Common myeloid progenitor, CD34-positive (primary cell): ENCODE data around the gene AMD1.

Experiments used
- CTCF ChIA-PET: fragments of 350-600 bp; sonication (Branson Sonifier 250); formaldehyde crosslinking; loops from one replicate; lab custom pipeline; 2021; ENCODE audit warnings: antibody characterized with exemption; lab: Charles Lee
- POLR2A ChIA-PET: fragments of 350-600 bp; sonication (Branson Sonifier 250); formaldehyde crosslinking; loops from one replicate; lab custom pipeline; 2021; ENCODE audit warnings: antibody characterized with exemption; lab: Charles Lee
- DNase-seq, 3 donors: peaks; one replicate each; pipeline versions ENCODE4 v3.0.0 to v3.0.0-alpha.2; 2013
- H3K27ac ChIP-seq, 2 experiments: 1 replicate in 1 of 2; 2 replicates in 1 of 2; pipeline ENCODE4 v1.7.0; 2013; ENCODE audit warnings: inconsistent platforms in 2 of 2, low read length in 2 of 2, mild to moderate bottlenecking in 2 of 2, low read depth in 1 of 2, moderate library complexity in 1 of 2; ENCODE audit not compliant: severe bottlenecking in 2 of 2, insufficient read depth in 1 of 2, poor library complexity in 1 of 2
- H3K27me3 ChIP-seq, 5 experiments: replicated peaks in 2 of 5; 1 replicate in 3 of 5; 2 replicates in 2 of 5; pipeline versions ENCODE4 v1.6.1 to v1.7.0; 2013; ENCODE audit warnings: low read length in 4 of 5, mild to moderate bottlenecking in 2 of 5, moderate library complexity in 2 of 5, inconsistent platforms in 1 of 5; ENCODE audit not compliant: insufficient read depth in 5 of 5, control insufficient read depth in 4 of 5
- H3K36me3 ChIP-seq, 4 experiments: 1 replicate in 2 of 4; 2 replicates in 2 of 4; pipeline versions ENCODE4 v1.6.1 to v1.7.0; 2013; ENCODE audit warnings: low read length in 3 of 4, control low read depth in 1 of 4, mild to moderate bottlenecking in 1 of 4; ENCODE audit not compliant: control insufficient read depth in 4 of 4, insufficient read depth in 4 of 4
- H3K4me1 ChIP-seq, 4 experiments: 1 replicate in 3 of 4; 2 replicates in 1 of 4; pipeline versions ENCODE4 v1.6.1 to v1.7.1; 2013; ENCODE audit warnings: low read length in 3 of 4, mild to moderate bottlenecking in 3 of 4, control low read depth in 1 of 4, inconsistent platforms in 1 of 4, moderate library complexity in 1 of 4; ENCODE audit not compliant: control insufficient read depth in 4 of 4, insufficient read depth in 4 of 4; ENCODE audit errors: control extremely low read depth in 1 of 4
- H3K4me3 ChIP-seq, 7 experiments: 1 replicate in 4 of 7; 2 replicates in 3 of 7; pipeline versions ENCODE4 v1.5.1 to v1.7.0; 2013; ENCODE audit warnings: mild to moderate bottlenecking in 7 of 7, low read length in 6 of 7, moderate library complexity in 6 of 7, inconsistent platforms in 2 of 7, low read depth in 2 of 7, control low read depth in 1 of 7; ENCODE audit not compliant: insufficient read depth in 4 of 7, control insufficient read depth in 1 of 7; ENCODE audit errors: extremely low read depth in 1 of 7
- H3K9me3 ChIP-seq, 5 experiments: 1 replicate in 4 of 5; 2 replicates in 1 of 5; pipeline versions ENCODE4 v1.6.1 to v1.7.1; 2013; ENCODE audit warnings: low read length in 4 of 5, mild to moderate bottlenecking in 2 of 5, inconsistent platforms in 1 of 5, low read depth in 1 of 5, moderate library complexity in 1 of 5; ENCODE audit not compliant: control insufficient read depth in 4 of 5, insufficient read depth in 2 of 5; ENCODE audit errors: control extremely low read depth in 1 of 5
- WGBS: methylation state at CpG from one replicate; pipeline ENCODE4 v1.1.5; 2013; ENCODE audit not compliant: insufficient coverage; 5-methylcytosine and 5-hydroxymethylcytosine counted together

The AMD1 gene

DNA sequence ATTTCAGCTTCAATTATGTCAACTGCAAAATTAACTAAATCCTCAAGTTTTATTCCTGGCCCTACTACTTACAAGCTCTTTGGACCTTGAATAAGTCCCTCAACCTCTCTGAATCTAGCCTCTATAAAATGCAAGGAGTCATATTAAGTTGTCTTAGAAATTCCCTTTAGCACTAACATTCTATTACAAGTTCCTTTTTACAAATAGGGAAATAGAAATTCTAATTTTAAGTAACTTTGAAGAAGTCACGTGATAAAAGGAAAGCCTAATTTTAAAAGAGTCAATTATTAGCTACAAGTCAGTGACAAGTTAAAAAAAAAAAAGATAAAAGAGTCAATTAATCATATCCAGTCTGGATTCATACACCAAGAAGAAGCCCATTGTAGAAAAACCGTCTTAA lies 59.3 kb downstream of the AMD1 start:
- Histone ChIP-seq H3K27ac (peak overlapping the region in 1 of 2 experiments; percentile 9), H3K9me3 (no peaks in the 10 kb centered on the region), H3K4me1 (peaks cover 12 to 39% (median 18%) of the 10 kb centered on the region in 4 experiments), H3K4me3 (no peak overlapping the region), H3K36me3 (no peaks in the 10 kb centered on the region), H3K27me3 (no peaks in the 10 kb centered on the region)
- WGBS: no CpG with 5 or more reads among the region's 2 CpGs
- peak in 1 of 3 donors; percentile 42 for DNase-seq
- POLR2A ChIA-PET: interaction anchor here (0.6 kb wide), 1 partner anchor 55 kb away, joined by 3 read pairs; no protein-coding TSS in a partner anchor
- CTCF ChIA-PET: interaction anchor here (1.3 to 1.5 kb wide), 2 partner anchors 16 to 17 kb away, joined by 3 to 6 read pairs; no protein-coding TSS in a partner anchor

DNA sequence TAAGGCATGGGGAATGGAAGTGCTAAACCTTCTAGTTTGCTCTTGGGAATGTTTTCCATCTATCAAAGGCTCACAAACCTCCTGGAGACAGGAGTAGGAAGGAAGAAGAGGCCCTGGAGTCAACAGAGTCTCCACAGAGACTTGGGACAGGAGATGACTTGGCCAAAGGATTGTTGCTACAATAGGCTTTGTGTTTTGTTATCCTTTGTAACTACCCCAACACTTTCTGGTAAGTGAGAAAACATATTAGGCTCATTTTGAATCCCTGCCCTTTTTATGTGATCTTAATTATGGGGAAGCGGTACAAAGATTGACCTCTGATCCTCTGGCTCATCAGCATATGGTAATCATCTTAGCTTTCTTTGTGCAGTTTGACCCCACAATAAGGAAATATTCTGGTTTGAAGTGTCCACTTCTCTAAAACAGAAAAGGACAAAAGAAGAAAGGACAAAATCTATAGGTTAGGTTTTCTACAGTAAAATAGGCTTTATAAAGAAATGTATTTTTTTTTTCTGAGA lies 59.9 kb downstream of the AMD1 start:
- no peaks in the 10 kb centered on the region for H3K9me3 ChIP-seq
- peak in 2 of 3 donors; percentile 57 to 61 for DNase-seq
- H3K27me3 ChIP-seq: no peaks in the 10 kb centered on the region
- 83% methylated on average over 1 of the region's 1 CpG for WGBS
- no peaks in the 10 kb centered on the region for H3K36me3 ChIP-seq
- peak overlapping the region in 1 of 2 experiments; percentile 9 for H3K27ac ChIP-seq
- ChIA-PET POLR2A (no interaction called here), CTCF (interaction anchor here (1.3 to 1.5 kb wide), 2 partner anchors 17 kb away, joined by 3 to 6 read pairs; no protein-coding TSS in a partner anchor)
- H3K4me1 ChIP-seq: peaks cover 14 to 38% (median 20%) of the 10 kb centered on the region in 4 experiments
- no peak overlapping the region for H3K4me3 ChIP-seq

DNA sequence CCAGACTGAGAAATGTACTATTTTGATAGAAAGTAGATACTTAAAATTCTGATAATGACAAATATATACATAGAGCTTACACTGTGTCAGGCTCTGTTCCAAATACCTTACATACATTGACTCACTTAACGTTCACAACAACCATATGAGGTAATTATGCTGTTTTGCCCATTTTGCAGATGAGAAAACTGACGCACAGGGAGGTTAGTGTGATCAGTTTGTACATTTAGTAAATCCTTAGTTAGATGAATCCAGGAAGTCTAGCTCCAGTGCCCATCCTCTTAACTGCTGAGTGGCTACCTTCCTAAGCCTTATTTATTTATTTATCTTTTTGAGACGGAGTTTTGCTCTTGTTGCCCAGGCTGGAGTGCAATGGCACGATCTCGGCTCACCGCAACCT lies 60.6 kb downstream of the AMD1 start:
- Histone ChIP-seq H3K4me1 (peaks cover 17 to 36% (median 22%) of the 10 kb centered on the region in 4 experiments), H3K9me3 (no peaks in the 10 kb centered on the region), H3K27me3 (no peaks in the 10 kb centered on the region), H3K36me3 (no peaks in the 10 kb centered on the region), H3K27ac (no peak overlapping the region), H3K4me3 (no peak overlapping the region)
- CTCF ChIA-PET: interaction anchor here (1.5 kb wide), 1 partner anchor 17 kb away, joined by 6 read pairs; no protein-coding TSS in a partner anchor
- POLR2A ChIA-PET: no interaction called here
- WGBS: 100% methylated on average over 1 of the region's 6 CpGs
- DNase-seq: no peak

DNA sequence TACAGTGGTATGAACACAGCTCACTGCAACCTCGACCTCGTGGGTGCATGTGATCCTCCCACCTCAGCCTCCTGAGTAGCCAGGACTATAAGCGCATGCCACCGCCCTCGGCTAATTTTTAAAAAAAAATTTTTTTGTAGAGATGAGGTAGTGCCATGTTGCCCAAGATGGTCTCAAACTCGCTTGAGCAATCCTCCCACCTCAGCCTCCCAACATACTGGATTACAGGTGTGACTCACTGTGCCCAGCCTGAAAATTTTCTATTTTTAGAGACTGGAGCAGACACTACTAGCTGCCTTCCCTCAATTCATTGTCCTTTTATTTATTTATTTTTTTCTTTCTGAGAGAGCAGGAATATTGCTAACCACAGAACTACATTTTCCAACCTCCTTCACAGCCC lies 63.6 kb downstream of the AMD1 start:
- Histone ChIP-seq H3K9me3 (no peaks in the 10 kb centered on the region), H3K36me3 (no peaks in the 10 kb centered on the region), H3K4me1 (peaks cover 19 to 41% (median 23%) of the 10 kb centered on the region in 4 experiments), H3K27me3 (no peaks in the 10 kb centered on the region), H3K4me3 (no peak overlapping the region), H3K27ac (no peak overlapping the region)
- 94% methylated on average over 3 of the region's 6 CpGs for WGBS
- POLR2A ChIA-PET: no interaction called here
- CTCF ChIA-PET: interaction anchor here (0.7 to 1.8 kb wide), 2 partner anchors 56 to 256 kb away, joined by 3 to 4 read pairs; no protein-coding TSS in a partner anchor
- peak in 2 of 3 donors; percentile 47 to 50 for DNase-seq

DNA sequence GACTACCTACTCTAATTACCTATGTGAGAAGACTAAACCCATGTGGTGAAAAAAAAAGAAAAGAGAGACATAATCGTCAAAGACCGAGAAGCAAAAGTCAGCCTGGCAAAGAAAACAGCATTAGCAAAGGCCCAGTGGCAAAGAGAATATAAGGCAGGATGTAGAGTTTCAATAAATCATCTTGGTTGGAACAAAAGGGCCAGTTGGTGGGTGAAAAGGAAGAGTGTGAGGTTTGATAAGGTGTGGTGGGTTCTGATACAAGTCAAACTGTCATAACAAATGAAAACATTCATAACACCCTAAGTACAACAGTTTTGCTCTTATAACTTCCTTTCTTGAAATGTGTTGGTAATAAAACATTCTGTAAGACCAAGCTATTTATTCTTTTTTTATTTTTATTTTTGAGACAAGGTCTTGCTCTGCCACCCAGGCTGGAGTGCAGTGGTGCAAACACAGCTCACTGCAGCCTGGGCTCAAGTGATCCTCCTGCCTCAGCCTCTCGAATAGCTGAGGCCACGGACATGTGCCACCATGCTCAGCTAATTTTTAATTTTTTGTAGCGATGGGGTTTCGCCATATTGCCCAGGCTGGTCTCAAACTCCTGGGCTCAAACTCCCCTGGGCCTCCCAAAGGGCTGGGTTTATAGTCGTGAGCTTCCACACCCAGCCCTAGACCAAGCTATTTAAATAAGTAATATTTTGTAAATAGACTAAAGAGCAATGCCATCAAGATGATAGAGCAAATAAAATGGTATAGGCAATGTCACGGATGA lies 65.0 kb downstream of the AMD1 start:
- H3K4me3 ChIP-seq: peak overlapping the region in 2 of 7 experiments; percentile 14 to 28
- peak; percentile 93 to 99 (median 98) for DNase-seq
- no peaks in the 10 kb centered on the region for H3K9me3 ChIP-seq
- H3K27ac ChIP-seq: peak overlapping the region; percentile 83 to 95
- no peaks in the 10 kb centered on the region for H3K36me3 ChIP-seq
- H3K4me1 ChIP-seq: peaks cover 10 to 36% (median 17%) of the 10 kb centered on the region in 4 experiments
- H3K27me3 ChIP-seq: no peaks in the 10 kb centered on the region
- ChIA-PET CTCF (interaction anchor here (0.5 to 1.8 kb wide), 5 partner anchors 10 to 1837 kb away, joined by 3 to 6 read pairs (median 4); no protein-coding TSS in a partner anchor), POLR2A (interaction anchor here (0.6 to 1.0 kb wide), 2 partner anchors 19 to 29 kb away, joined by 3 to 4 read pairs; partner anchors contain the start of gene GTF3C6)
- WGBS: 0% methylated on average over 4 of the region's 8 CpGs

DNA sequence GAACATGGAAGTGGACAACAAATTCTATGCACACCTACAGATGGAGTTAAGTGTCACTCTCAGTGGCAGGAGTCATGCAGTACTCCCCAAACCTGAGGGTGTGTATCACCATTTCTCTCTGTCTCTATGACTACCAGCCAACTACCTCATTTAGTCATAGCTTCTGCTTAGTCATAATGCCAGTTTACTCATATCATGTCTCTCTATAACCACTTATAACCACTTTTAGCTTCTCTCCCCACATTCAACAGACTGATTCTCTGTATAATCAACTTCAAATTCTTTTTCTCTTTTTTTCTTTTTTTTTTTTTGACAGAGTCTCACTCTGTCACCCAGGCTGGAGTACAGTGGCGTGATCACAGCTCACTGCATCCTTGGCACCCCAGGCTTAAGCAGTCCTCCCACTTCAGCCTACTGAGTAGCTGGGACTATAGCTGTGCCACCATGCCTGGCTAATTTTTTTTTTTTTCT lies 70.1 kb downstream of the AMD1 start:
- H3K4me3 ChIP-seq: peak overlapping the region in 2 of 7 experiments; percentile 23 to 24
- H3K36me3 ChIP-seq: no peaks in the 10 kb centered on the region
- no peaks in the 10 kb centered on the region for H3K27me3 ChIP-seq
- peak; percentile 92 to 99 (median 98) for DNase-seq
- no peaks in the 10 kb centered on the region for H3K9me3 ChIP-seq
- WGBS: no CpG with 5 or more reads among the region's 1 CpG
- H3K4me1 ChIP-seq: peaks cover 7 to 53% (median 28%) of the 10 kb centered on the region in 4 experiments
- ChIA-PET CTCF (interaction anchor here (0.8 to 8.5 kb wide), 6 partner anchors 13 to 418 kb away, joined by 3 to 76 read pairs (median 4); no protein-coding TSS in a partner anchor), POLR2A (interaction anchor here (0.6 to 1.2 kb wide), 3 partner anchors 26 to 70 kb away, joined by 3 to 6 read pairs (median 3); partner anchors contain the start of gene AMD1)
- peak overlapping the region; percentile 82 to 93 for H3K27ac ChIP-seq
